Transverse colon (tissue), 3 donors: ENCODE data around the gene ATP5PD.

Experiments
- CTCF ChIP-seq, 5 experiments: fragments of 200-600 bp in 3 of 5; fragments of 450-650 bp in 2 of 5; sonication (generic) in 3 of 5; IDR thresholded peaks; 1 replicate in 2 of 5; 2 replicates in 3 of 5; pipeline ENCODE4 v1.5.1; 2016 to 2017; ENCODE audit warnings: antibody characterized with exemption in 5 of 5, inconsistent platforms in 3 of 5, mild to moderate bottlenecking in 2 of 5, moderate library complexity in 1 of 5
- EP300 ChIP-seq: sonication (generic); formaldehyde crosslinking; IDR thresholded peaks from one replicate; pipeline ENCODE4 v1.6.1; 2017; ENCODE audit warnings: antibody characterized with exemption, low read depth
- POLR2A ChIP-seq: fragments of 450-650 bp; IDR thresholded peaks from one replicate; pipeline ENCODE4 v1.6.1; 2016; ENCODE audit warnings: antibody characterized with exemption, mild to moderate bottlenecking, moderate library complexity

GRCh38 chr17:75044716-75045115, 2.1 kb downstream of the ATP5PD start:
- TF ChIP-seq POLR2A (no peak), CTCF (IDR thresholded peaks at IDR 0.05) (no peak), EP300 (no peak)
